ENCODE results near the gene GJB5.

Gene GJB5

GRCh38 chr1:34754964-34755637 is at the start of gene GJB5:
GJB5 (plus strand) TSS chr1:34755047; CDS start chr1:34757331, 2,284 bp downstream.
- H3K27me3 ChIP-seq (ENCODE audit: control insufficient read depth in 5 of 5, insufficient read depth in 4 of 5, low read length in 5 of 5), result peaks cover 0 to 15% (median 10%) of the 10 kb centered on the region in 5 donors
- peaks cover 0 to 2% (median 0%) of the 10 kb centered on the region in 5 donors for H3K4me1 ChIP-seq (ENCODE audit: control insufficient read depth in 5 of 5, insufficient read depth in 5 of 5, low read length in 5 of 5)
- no peak within 1 kb of the TSS for H3K4me3 ChIP-seq (ENCODE audit: low read depth in 1 of 5, low read length in 5 of 5)
- H3K27ac ChIP-seq (ENCODE audit: low read depth, low read length), result no peak within 1 kb of the TSS
- H3K9ac ChIP-seq (ENCODE audit: low read length in 5 of 5), result no peak within 1 kb of the TSS
- H3K36me3 ChIP-seq (ENCODE audit: control insufficient read depth in 5 of 5, insufficient read depth in 5 of 5, low read length in 5 of 5), result no peaks in the 10 kb centered on the region
- no peaks in the 10 kb centered on the region for H3K9me3 ChIP-seq (ENCODE audit: control insufficient read depth in 5 of 5, low read length in 5 of 5)

- Histone ChIP-seq H3K9ac (ENCODE audit: low read length in 5 of 5) (no peak overlapping the region), H3K27ac (ENCODE audit: low read depth, low read length) (no peak overlapping the region), H3K36me3 (ENCODE audit: control insufficient read depth in 5 of 5, insufficient read depth in 5 of 5, low read length in 5 of 5) (no peaks in the 10 kb centered on the region), H3K4me1 (ENCODE audit: control insufficient read depth in 5 of 5, insufficient read depth in 5 of 5, low read length in 5 of 5) (no peaks in the 10 kb centered on the region), H3K27me3 (ENCODE audit: control insufficient read depth in 5 of 5, insufficient read depth in 4 of 5, low read length in 5 of 5) (peaks cover 5 to 19% (median 12%) of the 10 kb centered on the region in 5 donors), H3K4me3 (ENCODE audit: low read depth in 1 of 5, low read length in 5 of 5) (no peak overlapping the region), H3K9me3 (ENCODE audit: control insufficient read depth in 5 of 5, low read length in 5 of 5) (no peaks in the 10 kb centered on the region)
Measured at GRCh38 chr1:34705077-34705476, 49.8 kb upstream of the GJB5 start.

- peaks cover 0 to 3% (median 0%) of the 10 kb centered on the region in 5 donors for H3K4me1 ChIP-seq (ENCODE audit: control insufficient read depth in 5 of 5, insufficient read depth in 5 of 5, low read length in 5 of 5)
- H3K36me3 ChIP-seq (ENCODE audit: control insufficient read depth in 5 of 5, insufficient read depth in 5 of 5, low read length in 5 of 5), result no peaks in the 10 kb centered on the region
- no peak overlapping the region for H3K27ac ChIP-seq (ENCODE audit: low read depth, low read length)
- no peak overlapping the region for H3K9ac ChIP-seq (ENCODE audit: low read length in 5 of 5)
- peaks cover 5 to 21% (median 12%) of the 10 kb centered on the region in 5 donors for H3K27me3 ChIP-seq (ENCODE audit: control insufficient read depth in 5 of 5, insufficient read depth in 4 of 5, low read length in 5 of 5)
- H3K9me3 ChIP-seq (ENCODE audit: control insufficient read depth in 5 of 5, low read length in 5 of 5), result no peaks in the 10 kb centered on the region
- H3K4me3 ChIP-seq (ENCODE audit: low read depth in 1 of 5, low read length in 5 of 5), result no peak overlapping the region
Measured at GRCh38 chr1:34708106-34708505, 46.7 kb upstream of the GJB5 start.

- H3K4me1 ChIP-seq (ENCODE audit: control insufficient read depth in 5 of 5, insufficient read depth in 5 of 5, low read length in 5 of 5), result peaks cover 0 to 5% (median 0%) of the 10 kb centered on the region in 5 donors
- H3K36me3 ChIP-seq (ENCODE audit: control insufficient read depth in 5 of 5, insufficient read depth in 5 of 5, low read length in 5 of 5), result no peaks in the 10 kb centered on the region
- H3K9me3 ChIP-seq (ENCODE audit: control insufficient read depth in 5 of 5, low read length in 5 of 5), result no peaks in the 10 kb centered on the region
- H3K27ac ChIP-seq (ENCODE audit: low read depth, low read length), result no peak overlapping the region
- H3K9ac ChIP-seq (ENCODE audit: low read length in 5 of 5), result no peak overlapping the region
- H3K27me3 ChIP-seq (ENCODE audit: control insufficient read depth in 5 of 5, insufficient read depth in 4 of 5, low read length in 5 of 5), result peaks cover under 1 to 22% (median 12%) of the 10 kb centered on the region in 5 donors
- H3K4me3 ChIP-seq (ENCODE audit: low read depth in 1 of 5, low read length in 5 of 5), result no peak overlapping the region
Measured at GRCh38 chr1:34709547-34709946, 45.3 kb upstream of the GJB5 start.

- Histone ChIP-seq H3K4me3 (ENCODE audit: low read depth in 1 of 5, low read length in 5 of 5) (no peak overlapping the region), H3K27me3 (ENCODE audit: control insufficient read depth in 5 of 5, insufficient read depth in 4 of 5, low read length in 5 of 5) (peaks cover 0 to 13% (median 11%) of the 10 kb centered on the region in 5 donors), H3K9me3 (ENCODE audit: control insufficient read depth in 5 of 5, low read length in 5 of 5) (no peaks in the 10 kb centered on the region), H3K36me3 (ENCODE audit: control insufficient read depth in 5 of 5, insufficient read depth in 5 of 5, low read length in 5 of 5) (no peaks in the 10 kb centered on the region), H3K27ac (ENCODE audit: low read depth, low read length) (no peak overlapping the region), H3K9ac (ENCODE audit: low read length in 5 of 5) (no peak overlapping the region), H3K4me1 (ENCODE audit: control insufficient read depth in 5 of 5, insufficient read depth in 5 of 5, low read length in 5 of 5) (peaks cover 0 to 5% (median 0%) of the 10 kb centered on the region in 5 donors)
Measured at GRCh38 chr1:34710812-34711211, 44.0 kb upstream of the GJB5 start.

- H3K9ac ChIP-seq (ENCODE audit: low read length in 5 of 5), result no peak overlapping the region
- H3K36me3 ChIP-seq (ENCODE audit: control insufficient read depth in 5 of 5, insufficient read depth in 5 of 5, low read length in 5 of 5), result no peaks in the 10 kb centered on the region
- no peak overlapping the region for H3K4me3 ChIP-seq (ENCODE audit: low read depth in 1 of 5, low read length in 5 of 5)
- H3K27me3 ChIP-seq (ENCODE audit: control insufficient read depth in 5 of 5, insufficient read depth in 4 of 5, low read length in 5 of 5), result peaks cover 0 to 9% (median 6%) of the 10 kb centered on the region in 5 donors
- H3K9me3 ChIP-seq (ENCODE audit: control insufficient read depth in 5 of 5, low read length in 5 of 5), result no peaks in the 10 kb centered on the region
- H3K4me1 ChIP-seq (ENCODE audit: control insufficient read depth in 5 of 5, insufficient read depth in 5 of 5, low read length in 5 of 5), result peaks cover 0 to 5% (median 0%) of the 10 kb centered on the region in 5 donors
- no peak overlapping the region for H3K27ac ChIP-seq (ENCODE audit: low read depth, low read length)
Measured at GRCh38 chr1:34711485-34711884, 43.4 kb upstream of the GJB5 start.

GRCh38 chr1:34712007-34712688 is 42.7 kb upstream of the GJB5 start:
- Histone ChIP-seq H3K27me3 (ENCODE audit: control insufficient read depth in 5 of 5, insufficient read depth in 4 of 5, low read length in 5 of 5) (peaks cover 0 to 9% (median 6%) of the 10 kb centered on the region in 5 donors), H3K36me3 (ENCODE audit: control insufficient read depth in 5 of 5, insufficient read depth in 5 of 5, low read length in 5 of 5) (no peaks in the 10 kb centered on the region), H3K4me3 (ENCODE audit: low read depth in 1 of 5, low read length in 5 of 5) (no peak overlapping the region), H3K9me3 (ENCODE audit: control insufficient read depth in 5 of 5, low read length in 5 of 5) (no peaks in the 10 kb centered on the region), H3K4me1 (ENCODE audit: control insufficient read depth in 5 of 5, insufficient read depth in 5 of 5, low read length in 5 of 5) (peaks cover 0 to 5% (median 0%) of the 10 kb centered on the region in 5 donors), H3K27ac (ENCODE audit: low read depth, low read length) (no peak overlapping the region), H3K9ac (ENCODE audit: low read length in 5 of 5) (no peak overlapping the region)

- no peak overlapping the region for H3K27ac ChIP-seq (ENCODE audit: low read depth, low read length)
- H3K36me3 ChIP-seq (ENCODE audit: control insufficient read depth in 5 of 5, insufficient read depth in 5 of 5, low read length in 5 of 5), result no peaks in the 10 kb centered on the region
- peaks cover 0 to 9% (median 6%) of the 10 kb centered on the region in 5 donors for H3K27me3 ChIP-seq (ENCODE audit: control insufficient read depth in 5 of 5, insufficient read depth in 4 of 5, low read length in 5 of 5)
- H3K9me3 ChIP-seq (ENCODE audit: control insufficient read depth in 5 of 5, low read length in 5 of 5), result peaks cover 0 to 10% (median 5%) of the 10 kb centered on the region in 5 donors
- H3K4me3 ChIP-seq (ENCODE audit: low read depth in 1 of 5, low read length in 5 of 5), result no peak overlapping the region
- no peak overlapping the region for H3K9ac ChIP-seq (ENCODE audit: low read length in 5 of 5)
- peaks cover 0 to 5% (median 0%) of the 10 kb centered on the region in 5 donors for H3K4me1 ChIP-seq (ENCODE audit: control insufficient read depth in 5 of 5, insufficient read depth in 5 of 5, low read length in 5 of 5)
Measured at GRCh38 chr1:34713443-34713842, 41.4 kb upstream of the GJB5 start.

- H3K36me3 ChIP-seq (ENCODE audit: control insufficient read depth in 5 of 5, insufficient read depth in 5 of 5, low read length in 5 of 5), result no peaks in the 10 kb centered on the region
- H3K27ac ChIP-seq (ENCODE audit: low read depth, low read length), result no peak overlapping the region
- peaks cover 0 to 5% (median 0%) of the 10 kb centered on the region in 5 donors for H3K4me1 ChIP-seq (ENCODE audit: control insufficient read depth in 5 of 5, insufficient read depth in 5 of 5, low read length in 5 of 5)
- H3K27me3 ChIP-seq (ENCODE audit: control insufficient read depth in 5 of 5, insufficient read depth in 4 of 5, low read length in 5 of 5), result peaks cover 0 to 10% (median 6%) of the 10 kb centered on the region in 5 donors
- peaks cover 0 to 10% (median 5%) of the 10 kb centered on the region in 5 donors for H3K9me3 ChIP-seq (ENCODE audit: control insufficient read depth in 5 of 5, low read length in 5 of 5)
- no peak overlapping the region for H3K9ac ChIP-seq (ENCODE audit: low read length in 5 of 5)
- no peak overlapping the region for H3K4me3 ChIP-seq (ENCODE audit: low read depth in 1 of 5, low read length in 5 of 5)
Measured at GRCh38 chr1:34714386-34714785, 40.5 kb upstream of the GJB5 start.

GRCh38 chr1:34715139-34715538 is 39.7 kb upstream of the GJB5 start:
- Histone ChIP-seq H3K4me3 (ENCODE audit: low read depth in 1 of 5, low read length in 5 of 5) (no peak overlapping the region), H3K4me1 (ENCODE audit: control insufficient read depth in 5 of 5, insufficient read depth in 5 of 5, low read length in 5 of 5) (peaks cover 0 to 5% (median 0%) of the 10 kb centered on the region in 5 donors), H3K9me3 (ENCODE audit: control insufficient read depth in 5 of 5, low read length in 5 of 5) (peaks cover 0 to 10% (median 5%) of the 10 kb centered on the region in 5 donors), H3K27ac (ENCODE audit: low read depth, low read length) (no peak overlapping the region), H3K36me3 (ENCODE audit: control insufficient read depth in 5 of 5, insufficient read depth in 5 of 5, low read length in 5 of 5) (no peaks in the 10 kb centered on the region), H3K27me3 (ENCODE audit: control insufficient read depth in 5 of 5, insufficient read depth in 4 of 5, low read length in 5 of 5) (peaks cover 0 to 10% (median 6%) of the 10 kb centered on the region in 5 donors), H3K9ac (ENCODE audit: low read length in 5 of 5) (no peak overlapping the region)
